ENCODE measurements around the gene FHL1. TPM values are rescaled to one million over a fixed set of nuclear protein-coding genes. Genes with fewer than 3 reads are reported as not detected.

FHL1 gene
- polyA plus RNA-seq, 3 donors, result 0.75 to 4.0 (median 0.98) TPM

DNA sequence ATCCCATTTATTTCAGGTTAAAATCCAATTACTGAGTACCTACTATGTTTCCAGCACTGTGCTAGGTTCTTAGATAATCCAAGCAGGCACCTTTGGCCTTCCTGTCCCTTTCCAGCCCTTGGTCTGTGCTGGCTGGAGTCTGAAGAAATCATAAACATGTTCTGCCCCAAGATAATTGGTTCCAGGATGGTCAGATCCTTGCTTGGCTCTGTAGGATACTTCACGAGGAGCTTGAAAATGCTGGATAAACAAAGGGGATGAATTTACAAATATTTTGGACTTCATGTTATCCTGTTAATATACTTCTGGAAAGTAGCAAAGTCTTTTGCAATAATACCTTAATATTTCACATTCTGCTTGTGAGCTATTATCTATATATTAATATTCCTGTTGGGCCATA is 35.0 kb upstream of the FHL1 start:
- H3K4me1 Mint-ChIP-seq, result peaks cover 3% of the 10 kb centered on the region
- H3K4me1 ChIP-seq (ENCODE audit: control insufficient read depth in 1 of 2, insufficient read depth in 2 of 2, low read length in 2 of 2), result no peaks in the 10 kb centered on the region
- H3K27me3 Mint-ChIP-seq (ENCODE audit: low read depth in 3 of 3), result peaks cover 0 to 2% (median 0%) of the 10 kb centered on the region in 3 donors
- no peak overlapping the region for H3K4me3 Mint-ChIP-seq
- no peak for DNase-seq
- no peaks in the 10 kb centered on the region for H3K36me3 ChIP-seq (replicated peaks in 1 of 2; ENCODE audit: control insufficient read depth in 1 of 2, insufficient read depth in 2 of 2, low read length in 2 of 2)
- no peaks in the 10 kb centered on the region for H4K20me1 ChIP-seq (ENCODE audit: insufficient read depth, low read length)
- no peak overlapping the region for H3K4me3 ChIP-seq (replicated peaks in 1 of 3; ENCODE audit: low read depth in 2 of 3, low read length in 3 of 3)
- H3K79me2 ChIP-seq (ENCODE audit: insufficient read depth, low read length), result no peaks in the 10 kb centered on the region
- intact Hi-C loops (cut with micrococcal nuclease), result no loop called here
- no peak overlapping the region for H3K4me2 ChIP-seq (replicated peaks; ENCODE audit: extremely low read depth, low read length, poor library complexity, severe bottlenecking)
- no peaks in the 10 kb centered on the region for H3K36me3 Mint-ChIP-seq
- no peak overlapping the region for H3K9ac ChIP-seq (ENCODE audit: insufficient read depth, low read length, poor library complexity, severe bottlenecking)
- WGBS (ENCODE audit: insufficient coverage), result no CpG with 5 or more reads among the region's 1 CpG
- no peak overlapping the region for H3K27ac Mint-ChIP-seq
- no peaks in the 10 kb centered on the region for H3K27me3 ChIP-seq (ENCODE audit: control insufficient read depth in 2 of 2, insufficient read depth in 2 of 2, low read length in 2 of 2)
- no peak overlapping the region for H3K27ac ChIP-seq (ENCODE audit: low read depth in 1 of 2, low read length in 2 of 2)
- H2AFZ ChIP-seq (ENCODE audit: insufficient read depth, low read depth, low read length, poor library complexity, severe bottlenecking), result no peak overlapping the region
- TF ChIP-seq, protein P1, sequence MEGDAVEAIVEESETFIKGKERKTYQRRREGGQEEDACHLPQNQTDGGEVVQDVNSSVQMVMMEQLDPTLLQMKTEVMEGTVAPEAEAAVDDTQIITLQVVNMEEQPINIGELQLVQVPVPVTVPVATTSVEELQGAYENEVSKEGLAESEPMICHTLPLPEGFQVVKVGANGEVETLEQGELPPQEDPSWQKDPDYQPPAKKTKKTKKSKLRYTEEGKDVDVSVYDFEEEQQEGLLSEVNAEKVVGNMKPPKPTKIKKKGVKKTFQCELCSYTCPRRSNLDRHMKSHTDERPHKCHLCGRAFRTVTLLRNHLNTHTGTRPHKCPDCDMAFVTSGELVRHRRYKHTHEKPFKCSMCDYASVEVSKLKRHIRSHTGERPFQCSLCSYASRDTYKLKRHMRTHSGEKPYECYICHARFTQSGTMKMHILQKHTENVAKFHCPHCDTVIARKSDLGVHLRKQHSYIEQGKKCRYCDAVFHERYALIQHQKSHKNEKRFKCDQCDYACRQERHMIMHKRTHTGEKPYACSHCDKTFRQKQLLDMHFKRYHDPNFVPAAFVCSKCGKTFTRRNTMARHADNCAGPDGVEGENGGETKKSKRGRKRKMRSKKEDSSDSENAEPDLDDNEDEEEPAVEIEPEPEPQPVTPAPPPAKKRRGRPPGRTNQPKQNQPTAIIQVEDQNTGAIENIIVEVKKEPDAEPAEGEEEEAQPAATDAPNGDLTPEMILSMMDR (IDR thresholded peaks at IDR 0.05), result no peak
- H3K9me3 Mint-ChIP-seq, result peaks cover 0 to 15% (median 6%) of the 10 kb centered on the region in 7 donors
- no peaks in the 10 kb centered on the region for H3K9me3 ChIP-seq (replicated peaks in 1 of 2; ENCODE audit: control insufficient read depth in 1 of 2, insufficient read depth in 1 of 2, low read length in 2 of 2)

DNA sequence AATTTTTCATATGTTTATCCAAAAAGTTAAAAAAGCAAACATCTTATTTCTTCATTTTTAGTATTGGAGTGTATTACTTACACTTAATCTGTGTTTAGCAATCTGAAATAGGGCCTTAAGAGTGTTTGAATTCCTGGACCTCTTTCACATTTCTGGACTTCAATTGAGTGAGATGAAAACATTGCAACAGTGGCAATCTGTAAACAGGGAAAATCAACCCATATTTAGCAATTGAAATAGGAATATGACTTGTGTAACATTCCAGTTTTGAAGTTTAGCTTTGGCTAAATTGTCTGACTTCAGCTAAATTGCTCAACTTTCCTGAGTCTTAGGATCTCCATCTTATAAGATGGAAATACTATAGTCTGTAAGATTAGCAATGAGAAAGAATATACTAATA is 34.6 kb upstream of the FHL1 start:
- Histone ChIP-seq H3K4me3 (replicated peaks in 1 of 3; ENCODE audit: low read depth in 2 of 3, low read length in 3 of 3) (no peak overlapping the region), H3K79me2 (ENCODE audit: insufficient read depth, low read length) (no peaks in the 10 kb centered on the region), H3K4me1 (ENCODE audit: control insufficient read depth in 1 of 2, insufficient read depth in 2 of 2, low read length in 2 of 2) (no peaks in the 10 kb centered on the region), H3K27ac (ENCODE audit: low read depth in 1 of 2, low read length in 2 of 2) (no peak overlapping the region), H2AFZ (ENCODE audit: insufficient read depth, low read depth, low read length, poor library complexity, severe bottlenecking) (no peak overlapping the region), H4K20me1 (ENCODE audit: insufficient read depth, low read length) (no peaks in the 10 kb centered on the region), H3K9me3 (replicated peaks in 1 of 2; ENCODE audit: control insufficient read depth in 1 of 2, insufficient read depth in 1 of 2, low read length in 2 of 2) (no peaks in the 10 kb centered on the region), H3K4me2 (replicated peaks; ENCODE audit: extremely low read depth, low read length, poor library complexity, severe bottlenecking) (no peak overlapping the region), H3K27me3 (ENCODE audit: control insufficient read depth in 2 of 2, insufficient read depth in 2 of 2, low read length in 2 of 2) (no peaks in the 10 kb centered on the region), H3K9ac (ENCODE audit: insufficient read depth, low read length, poor library complexity, severe bottlenecking) (no peak overlapping the region), H3K36me3 (replicated peaks in 1 of 2; ENCODE audit: control insufficient read depth in 1 of 2, insufficient read depth in 2 of 2, low read length in 2 of 2) (no peaks in the 10 kb centered on the region)
- Mint-ChIP-seq H3K27ac (no peak overlapping the region), H3K4me1 (peaks cover 3% of the 10 kb centered on the region), H3K27me3 (ENCODE audit: low read depth in 3 of 3) (peaks cover 0 to 2% (median 0%) of the 10 kb centered on the region in 3 donors), H3K36me3 (no peaks in the 10 kb centered on the region), H3K4me3 (no peak overlapping the region), H3K9me3 (peaks cover 0 to 15% (median 6%) of the 10 kb centered on the region in 7 donors)
- TF ChIP-seq, protein P1 (IDR thresholded peaks at IDR 0.05), result no peak
- intact Hi-C loops (cut with micrococcal nuclease), result no loop called here
- no peak for DNase-seq

All from CD14-positive monocyte (primary cell).